ENCODE results near the gene NANOS3.

GRCh38 chr19:13848798-13849676 lies 27.9 kb upstream of the NANOS3 start:
- TF ChIP-seq EZH2 (IDR thresholded peaks at IDR 0.05; ENCODE audit: borderline replicate concordance, low read length), result no peak
- no peak for TF ChIP-seq CTCF (conservative IDR thresholded peaks at IDR 0.05 in 1 of 2, IDR thresholded peaks at IDR 0.05 in 1 of 2; ENCODE audit: extremely low read depth in 1 of 2, insufficient read depth in 1 of 2, low read depth in 1 of 2, low read length in 2 of 2)
